GM12801 (cell line): ENCODE results near the gene RPL22.

Experiments used
- TF ChIP-seq, protein P1 (sequence below): IDR thresholded peaks from one replicate; pipeline ENCODE4 v1.5.1; 2011; ENCODE audit warnings: control low read depth; ENCODE audit not compliant: insufficient read length; ENCODE audit errors: extremely low read depth

RPL22 gene

GRCh38 chr1:6199298-6200187 is at the start of gene RPL22:
RPL22 (minus strand) TSS chr1:6199595; CDS start chr1:6199573, 22 bp downstream.
- TF ChIP-seq, protein P1, sequence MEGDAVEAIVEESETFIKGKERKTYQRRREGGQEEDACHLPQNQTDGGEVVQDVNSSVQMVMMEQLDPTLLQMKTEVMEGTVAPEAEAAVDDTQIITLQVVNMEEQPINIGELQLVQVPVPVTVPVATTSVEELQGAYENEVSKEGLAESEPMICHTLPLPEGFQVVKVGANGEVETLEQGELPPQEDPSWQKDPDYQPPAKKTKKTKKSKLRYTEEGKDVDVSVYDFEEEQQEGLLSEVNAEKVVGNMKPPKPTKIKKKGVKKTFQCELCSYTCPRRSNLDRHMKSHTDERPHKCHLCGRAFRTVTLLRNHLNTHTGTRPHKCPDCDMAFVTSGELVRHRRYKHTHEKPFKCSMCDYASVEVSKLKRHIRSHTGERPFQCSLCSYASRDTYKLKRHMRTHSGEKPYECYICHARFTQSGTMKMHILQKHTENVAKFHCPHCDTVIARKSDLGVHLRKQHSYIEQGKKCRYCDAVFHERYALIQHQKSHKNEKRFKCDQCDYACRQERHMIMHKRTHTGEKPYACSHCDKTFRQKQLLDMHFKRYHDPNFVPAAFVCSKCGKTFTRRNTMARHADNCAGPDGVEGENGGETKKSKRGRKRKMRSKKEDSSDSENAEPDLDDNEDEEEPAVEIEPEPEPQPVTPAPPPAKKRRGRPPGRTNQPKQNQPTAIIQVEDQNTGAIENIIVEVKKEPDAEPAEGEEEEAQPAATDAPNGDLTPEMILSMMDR, result no peak

DNA sequence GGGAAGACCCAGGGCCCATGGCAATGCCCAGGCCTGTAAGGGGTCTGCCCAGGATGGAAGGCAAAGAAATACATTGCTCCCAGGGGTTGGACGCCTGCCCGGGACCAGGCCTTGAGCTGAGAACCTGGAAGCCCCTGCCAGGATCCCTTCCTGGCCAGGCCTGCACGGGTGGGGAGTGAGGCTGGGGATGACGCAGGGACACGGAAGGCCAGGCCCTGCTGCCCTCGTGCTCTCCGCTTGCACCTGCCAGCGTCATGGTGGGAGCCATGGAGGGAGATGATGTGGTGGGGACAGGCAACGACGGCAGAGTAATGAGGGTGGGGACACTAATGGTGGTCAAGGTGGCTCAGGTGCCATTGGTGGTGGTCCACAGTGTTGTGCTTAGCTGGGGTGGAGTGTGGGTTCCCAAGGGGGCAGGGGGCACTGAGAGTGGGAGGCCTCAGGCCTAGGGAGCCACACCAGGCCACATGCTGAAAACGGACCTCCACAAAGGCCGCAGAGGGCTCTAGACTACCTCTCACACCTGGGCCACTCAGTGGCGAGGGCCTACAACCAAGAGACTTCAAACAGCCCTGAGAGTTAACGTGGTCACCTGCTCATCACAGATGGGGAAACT is 48.9 kb upstream of the RPL22 start:
- TF ChIP-seq, protein P1, result no peak

GRCh38 chr1:6247651-6248050 is 48.3 kb upstream of the RPL22 start:
- TF ChIP-seq, protein P1, result no peak

GRCh38 chr1:6246497-6247467 is 47.4 kb upstream of the RPL22 start:
- TF ChIP-seq, protein P1, result no peak

- TF ChIP-seq, protein P1, result no peak
Observed at GRCh38 chr1:6245869-6246496, 46.6 kb upstream of the RPL22 start.

- TF ChIP-seq, protein P1, result no peak
Observed at GRCh38 chr1:6245086-6245868, 45.9 kb upstream of the RPL22 start.
